HG03095 (cell line): Measurements from ENCODE around the gene LPP.

Source experiments
- ATAC-seq: cut with Tn5 transposase; IDR thresholded peaks from one replicate; pipeline ENCODE4 v1.9.1; 2021; ENCODE audit warnings: moderate library complexity; ENCODE audit not compliant: unreplicated experiment

The LPP gene

GRCh38 chr3:188842639-188843038, 688.7 kb downstream of the LPP start:
- no peak for ATAC-seq

DNA sequence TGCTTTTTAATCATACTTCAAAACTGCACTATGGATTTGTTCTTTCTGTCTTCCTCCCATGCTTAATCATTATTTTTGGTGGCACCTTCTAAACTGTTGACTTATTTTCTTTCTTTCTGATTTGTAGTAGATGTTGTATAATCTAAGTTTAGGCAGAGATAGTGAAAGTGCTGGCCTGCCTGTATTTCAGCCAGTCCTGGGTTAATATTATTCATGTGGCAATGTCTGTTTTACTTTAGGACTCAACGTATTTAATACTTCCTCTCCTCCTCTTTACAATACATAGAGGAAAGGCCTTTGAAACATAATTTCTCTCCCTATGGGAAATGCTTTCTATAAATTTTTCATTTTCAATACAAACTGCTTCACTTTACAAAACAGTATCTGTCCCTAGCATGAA, 690.1 kb downstream of the LPP start:
- no peak for ATAC-seq

DNA sequence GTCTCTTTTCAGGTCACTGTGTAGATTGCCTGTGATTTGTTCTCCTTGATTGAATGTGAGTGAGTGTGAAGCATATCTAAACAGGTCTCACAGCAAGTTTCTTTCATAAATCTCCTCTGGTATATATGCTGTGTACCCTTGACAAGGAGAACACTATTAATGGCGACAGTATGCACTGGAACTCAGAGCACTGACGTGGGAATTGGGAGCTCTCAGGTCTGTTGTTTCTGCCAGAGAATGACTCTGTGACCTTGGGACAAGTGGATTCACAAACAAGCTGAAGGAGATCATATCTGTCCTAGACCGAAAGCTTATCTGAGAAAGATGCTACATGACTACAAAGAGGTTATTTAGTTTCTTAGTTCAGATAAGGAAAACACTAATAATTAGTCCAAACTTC, 691.6 kb downstream of the LPP start:
- no peak for ATAC-seq

DNA sequence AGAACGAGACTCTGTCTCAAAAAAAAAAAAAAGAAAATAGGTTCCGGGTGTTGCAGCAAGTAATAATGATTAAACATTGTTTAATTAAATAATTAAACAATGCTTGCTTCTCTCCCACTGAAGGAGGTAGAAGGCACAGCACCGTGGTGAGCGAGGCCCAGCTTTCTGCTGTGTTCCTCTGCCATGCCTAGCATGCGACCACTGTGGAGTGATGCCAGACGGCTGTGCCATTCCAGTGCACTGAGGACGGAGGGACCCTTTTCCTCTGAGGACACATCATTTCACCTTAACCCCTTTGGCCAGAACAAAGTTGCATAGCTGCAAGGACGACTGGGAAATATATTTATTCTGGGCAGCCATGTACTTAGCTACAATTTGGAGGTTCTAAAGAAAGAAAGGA, 695.0 kb downstream of the LPP start:
- no peak for ATAC-seq

- no peak for ATAC-seq
Measured at GRCh38 chr3:188853856-188854771, 700.2 kb downstream of the LPP start.

DNA sequence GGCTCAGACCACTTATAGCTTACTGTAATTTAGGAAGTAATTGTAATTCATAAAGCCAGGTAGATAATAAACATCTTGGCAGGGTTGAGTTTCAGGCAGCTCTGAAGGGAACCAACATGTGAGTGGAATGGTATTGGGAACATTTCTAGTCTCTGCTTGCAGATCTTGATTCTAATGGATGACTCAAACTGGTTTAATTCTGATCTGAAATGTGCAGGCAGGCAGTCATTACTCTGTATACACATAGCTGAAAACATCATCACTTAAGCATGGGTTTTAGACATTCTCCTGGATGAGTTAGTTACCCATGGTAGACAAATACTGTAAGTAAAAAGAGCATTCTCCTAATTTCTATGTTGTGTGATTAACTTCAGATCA, 700.8 kb downstream of the LPP start:
- no peak for ATAC-seq

GRCh38 chr3:188855675-188856074, 701.7 kb downstream of the LPP start:
- ATAC-seq: no peak

GRCh38 chr3:188860147-188860546, 706.2 kb downstream of the LPP start:
- no peak for ATAC-seq

DNA sequence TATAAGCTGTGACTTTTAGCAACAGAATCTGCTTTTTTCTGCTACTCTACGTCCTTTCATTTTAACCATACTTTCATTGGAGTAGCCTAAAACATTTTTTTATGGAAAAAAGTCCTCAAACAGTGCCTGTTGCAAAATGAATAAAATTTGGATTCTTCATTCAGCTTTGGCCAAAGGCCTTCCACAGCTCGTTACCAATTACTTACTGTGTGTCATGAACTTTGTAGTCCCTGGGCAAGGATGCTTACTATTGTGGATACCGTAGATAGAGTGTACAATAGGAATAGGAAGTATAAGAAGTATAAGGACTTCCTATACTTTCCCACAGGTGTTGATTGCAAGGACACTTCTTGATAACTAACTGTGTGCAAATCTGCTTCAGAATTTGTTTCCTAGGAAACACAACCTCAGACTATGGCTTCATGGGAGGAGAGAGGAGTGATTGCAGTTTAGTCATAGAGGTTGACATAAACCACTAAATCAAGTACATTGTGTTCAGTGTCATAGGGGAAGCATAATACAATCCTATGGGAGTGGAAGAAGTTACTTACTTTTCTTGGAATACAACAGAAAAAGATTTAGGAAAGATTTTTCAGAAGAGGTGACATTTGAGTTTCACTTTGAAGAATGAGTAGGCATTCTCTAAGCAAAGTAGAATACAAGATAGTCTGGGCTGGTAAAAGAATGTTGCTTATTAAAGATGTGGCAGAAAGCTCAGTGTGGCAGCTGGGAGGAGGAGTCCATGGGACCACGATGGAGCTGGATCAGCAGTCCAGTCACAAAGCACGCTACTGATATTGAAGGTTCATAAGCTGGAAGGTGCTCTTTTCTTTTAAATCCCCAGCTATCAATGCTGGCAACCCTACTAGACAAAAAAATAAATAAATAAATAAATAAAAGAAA, 708.1 kb downstream of the LPP start:
- no peak for ATAC-seq

- ATAC-seq: no peak
Measured at GRCh38 chr3:188863999-188864406, 710.0 kb downstream of the LPP start.

DNA sequence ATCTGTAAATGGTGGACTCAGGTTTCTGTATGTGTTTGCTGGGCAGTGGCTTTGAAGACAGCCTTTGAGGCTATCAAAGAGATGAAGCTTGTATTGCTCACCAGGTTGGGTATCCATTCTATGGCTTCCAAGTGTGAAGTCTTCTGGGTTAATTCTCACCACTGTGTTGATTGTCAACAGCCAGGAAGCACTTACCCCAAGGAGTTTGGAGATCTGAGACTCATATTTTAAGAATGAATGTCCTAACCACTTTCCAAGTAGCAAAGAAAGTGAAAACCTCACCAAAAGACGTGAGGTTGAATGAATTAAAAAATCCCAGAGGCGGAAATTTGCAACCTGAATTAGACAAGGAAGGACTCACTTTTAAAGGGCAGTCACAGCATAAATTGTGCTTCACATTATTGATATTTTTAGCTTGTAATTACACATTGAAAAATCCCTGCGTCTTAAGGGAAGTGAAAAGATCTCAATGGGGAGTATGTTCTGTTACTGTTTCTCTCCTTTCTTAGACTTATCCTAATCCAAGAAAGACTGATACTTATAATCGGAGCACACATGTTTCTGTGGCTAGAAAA, 713.8 kb downstream of the LPP start:
- ATAC-seq: no peak

- ATAC-seq: no peak
Measured at GRCh38 chr3:188868803-188869202, 714.8 kb downstream of the LPP start.

GRCh38 chr3:188869628-188870027, 715.7 kb downstream of the LPP start:
- ATAC-seq: no peak

GRCh38 chr3:188870431-188870830, 716.5 kb downstream of the LPP start:
- ATAC-seq: no peak

DNA sequence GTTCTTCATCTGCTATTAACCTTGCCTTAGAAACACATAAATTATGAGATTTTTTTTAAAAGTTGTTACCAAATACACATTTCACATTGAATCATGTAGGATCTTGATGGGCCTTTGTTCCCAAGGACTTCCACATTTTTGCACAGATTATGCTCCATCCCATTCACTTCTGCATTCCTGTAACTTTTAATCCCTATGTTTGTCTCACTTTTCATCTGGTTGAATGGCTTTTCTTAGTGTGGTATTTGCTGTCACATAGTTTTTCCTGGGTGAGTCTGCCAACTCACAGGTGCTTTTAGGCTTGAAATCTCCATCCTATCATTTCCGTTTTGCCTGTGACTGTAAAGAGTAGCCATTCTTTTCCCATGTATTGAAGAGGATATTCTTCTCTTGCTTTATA, 720.6 kb downstream of the LPP start:
- ATAC-seq: no peak

GRCh38 chr3:188875413-188875812, 721.5 kb downstream of the LPP start:
- no peak for ATAC-seq

DNA sequence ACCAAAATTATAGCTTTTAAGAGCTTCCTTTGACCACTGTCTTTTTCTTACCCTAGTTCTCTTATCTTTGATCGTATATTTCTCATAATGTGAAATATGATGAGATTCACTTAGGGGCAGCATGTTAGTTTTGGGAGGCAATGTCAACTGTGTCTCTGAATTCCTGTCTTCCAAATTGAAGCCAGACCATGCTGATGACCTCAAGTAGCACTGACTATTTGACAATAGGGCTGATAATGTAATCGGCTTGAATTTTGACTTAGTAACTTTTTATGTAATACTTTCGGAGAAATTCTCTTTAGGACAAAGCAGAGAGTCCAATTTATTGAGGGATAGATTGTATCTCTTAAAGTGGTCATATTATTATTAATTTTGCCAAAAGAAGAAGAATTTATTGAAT, 722.4 kb downstream of the LPP start:
- ATAC-seq: no peak

DNA sequence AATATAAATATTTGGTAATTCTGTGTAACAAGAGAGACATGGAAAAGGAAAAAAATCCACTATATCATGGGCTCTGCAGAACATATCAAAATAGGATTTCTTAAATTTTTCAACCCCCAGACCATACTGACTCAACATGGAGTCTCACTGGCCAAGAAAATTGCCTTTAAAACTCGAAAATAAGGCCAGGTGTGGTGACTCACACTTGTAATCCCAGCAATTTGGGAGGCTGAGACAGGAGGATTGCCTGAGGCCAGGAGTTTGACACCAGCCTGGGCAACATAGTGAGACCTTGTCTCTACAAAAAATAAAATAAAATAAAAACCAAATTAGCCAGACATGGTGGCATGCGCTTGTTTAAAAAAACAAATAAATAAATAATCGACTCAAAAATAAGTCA, 723.4 kb downstream of the LPP start:
- no peak for ATAC-seq

GRCh38 chr3:188878076-188878475, 724.1 kb downstream of the LPP start:
- no peak for ATAC-seq

GRCh38 chr3:188881954-188882641, 728.1 kb downstream of the LPP start:
- ATAC-seq: no peak
